NOMO-1 treated with DMSO at 0.1 percent for 48 hours (cell line): Measurements from ENCODE around the gene PIEZO2.
"Not testable (repeated sequence)": the region's sequence is repeated elsewhere in the genome, so short reads cannot be mapped to it uniquely, and the experiment has no call there.

ENCODE experiments used
- DNase-seq: peaks from one replicate; lab custom pipeline; 2025; ENCODE audit not compliant: unreplicated experiment; lab: John Stamatoyannopoulos, UW

The PIEZO2 gene

GRCh38 chr18:10933648-10934047 lies 215.7 kb downstream of the PIEZO2 start:
- DNase-seq: not testable (repeated sequence)

- DNase-seq: no peak
Observed at GRCh38 chr18:10930076-10930475, 219.3 kb downstream of the PIEZO2 start.

- DNase-seq: no peak
Observed at GRCh38 chr18:10928772-10929373, 220.5 kb downstream of the PIEZO2 start.

GRCh38 chr18:10928011-10928771 lies 221.2 kb downstream of the PIEZO2 start:
- no peak for DNase-seq

- DNase-seq: no peak
Observed at GRCh38 chr18:10927286-10927992, 221.9 kb downstream of the PIEZO2 start.

- no peak for DNase-seq
Observed at GRCh38 chr18:10926621-10927161, 222.7 kb downstream of the PIEZO2 start.

GRCh38 chr18:10924290-10924689 lies 225.1 kb downstream of the PIEZO2 start:
- DNase-seq: no peak

GRCh38 chr18:10923551-10924070 lies 225.8 kb downstream of the PIEZO2 start:
- no peak for DNase-seq

- DNase-seq: no peak
Observed at GRCh38 chr18:10923141-10923540, 226.2 kb downstream of the PIEZO2 start.

- DNase-seq: not testable (repeated sequence)
Observed at GRCh38 chr18:10922712-10923111, 226.7 kb downstream of the PIEZO2 start.

- not testable (repeated sequence) for DNase-seq
Observed at GRCh38 chr18:10920309-10920708, 229.1 kb downstream of the PIEZO2 start.

- no peak for DNase-seq
Observed at GRCh38 chr18:10919851-10920250, 229.5 kb downstream of the PIEZO2 start.

GRCh38 chr18:10916865-10917264 lies 232.5 kb downstream of the PIEZO2 start:
- DNase-seq: no peak

- DNase-seq: no peak
Observed at GRCh38 chr18:10916387-10916786, 233.0 kb downstream of the PIEZO2 start.

- not testable (repeated sequence) for DNase-seq
Observed at GRCh38 chr18:10915748-10916147, 233.6 kb downstream of the PIEZO2 start.

- not testable (repeated sequence) for DNase-seq
Observed at GRCh38 chr18:10914610-10915009, 234.8 kb downstream of the PIEZO2 start.

- no peak for DNase-seq
Observed at GRCh38 chr18:10913919-10914318, 235.4 kb downstream of the PIEZO2 start.

GRCh38 chr18:10912790-10913545 lies 236.4 kb downstream of the PIEZO2 start:
- DNase-seq: no peak

GRCh38 chr18:10909724-10910123 lies 239.6 kb downstream of the PIEZO2 start:
- DNase-seq: no peak

GRCh38 chr18:10908760-10909159 lies 240.6 kb downstream of the PIEZO2 start:
- DNase-seq: no peak

GRCh38 chr18:10907749-10908148 lies 241.6 kb downstream of the PIEZO2 start:
- DNase-seq: no peak
